BE2C (cell line): ENCODE measurements around the gene TCL1A.
"Not testable (repeated sequence)": the region's sequence is repeated elsewhere in the genome, so short reads cannot be mapped to it uniquely, and the experiment has no call there.

Source experiments
- DNase-seq: peaks from one replicate; pipeline ENCODE4 v3.0.0-alpha.2; 2020
- H3K27me3 ChIP-seq: fragments of 250-450 bp; sonication (Bioruptor Pico); 2 replicates; pipeline ENCODE4 v1.5.1; 2020; ENCODE audit warnings: mild to moderate bottlenecking
- H3K36me3 ChIP-seq: fragments of 250-450 bp; sonication (Bioruptor Pico); 2 replicates; pipeline ENCODE4 v1.5.1; 2020; ENCODE audit warnings: mild to moderate bottlenecking
- H3K4me1 ChIP-seq: fragments of 250-450 bp; sonication (Bioruptor Pico); 2 replicates; pipeline ENCODE4 v1.5.1; 2020
- H3K4me3 ChIP-seq: 2 replicates; pipeline ENCODE4 v1.5.1; 2011; ENCODE audit warnings: low read depth, low read length
- H3K9me3 ChIP-seq: fragments of 250-450 bp; sonication (Bioruptor Pico); 2 replicates; pipeline ENCODE4 v1.5.1; 2020
- CTCF ChIP-seq: IDR thresholded peaks from 2 replicates; pipeline ENCODE4 v1.5.1; 2012; ENCODE audit warnings: mild to moderate bottlenecking, low read depth, low read length

TCL1A gene

GRCh38 chr14:95667249-95667693, 46.7 kb downstream of the TCL1A start:
- Histone ChIP-seq H3K36me3 (no peaks in the 10 kb centered on the region), H3K4me1 (no peaks in the 10 kb centered on the region), H3K27me3 (peaks cover 10% of the 10 kb centered on the region; the same call in 1 of the 2 replicates), H3K9me3 (no peaks in the 10 kb centered on the region), H3K4me3 (no peak overlapping the region)
- TF ChIP-seq CTCF = no peak
- DNase-seq = no peak

- Histone ChIP-seq H3K27me3 (peaks cover 10% of the 10 kb centered on the region; the same call in 1 of the 2 replicates), H3K9me3 (no peaks in the 10 kb centered on the region), H3K4me3 (no peak overlapping the region), H3K36me3 (no peaks in the 10 kb centered on the region), H3K4me1 (no peaks in the 10 kb centered on the region)
- no peak for DNase-seq
- TF ChIP-seq CTCF = no peak
Measured at GRCh38 chr14:95666450-95666849, 47.5 kb downstream of the TCL1A start.

GRCh38 chr14:95665530-95665929, 48.4 kb downstream of the TCL1A start:
- TF ChIP-seq CTCF = 0 out of 2 replicates have a peak, but pooled peaks have one; percentile 14
- not testable (repeated sequence) for H3K9me3 ChIP-seq, H3K4me1 ChIP-seq, H3K4me3 ChIP-seq, H3K36me3 ChIP-seq, H3K27me3 ChIP-seq
- peak; percentile 21 for DNase-seq

GRCh38 chr14:95664546-95664945, 49.4 kb downstream of the TCL1A start:
- Histone ChIP-seq H3K36me3 (no peaks in the 10 kb centered on the region), H3K4me1 (no peaks in the 10 kb centered on the region; the same call in 1 of the 2 replicates), H3K4me3 (no peak overlapping the region), H3K27me3 (peaks cover 4% of the 10 kb centered on the region; the same call in 1 of the 2 replicates), H3K9me3 (no peaks in the 10 kb centered on the region)
- no peak for DNase-seq
- TF ChIP-seq CTCF = no peak

- TF ChIP-seq CTCF = no peak
- H3K4me3 ChIP-seq = no peak overlapping the region
- no peaks in the 10 kb centered on the region for H3K36me3 ChIP-seq
- H3K4me1 ChIP-seq = no peaks in the 10 kb centered on the region; the same call in 1 of the 2 replicates
- H3K27me3 ChIP-seq = peaks cover 3% of the 10 kb centered on the region; the same call in 1 of the 2 replicates
- no peaks in the 10 kb centered on the region for H3K9me3 ChIP-seq
- no peak for DNase-seq
Measured at GRCh38 chr14:95664066-95664465, 49.9 kb downstream of the TCL1A start.

- no peak overlapping the region for H3K4me3 ChIP-seq
- DNase-seq = no peak
- H3K27me3 ChIP-seq = peaks cover 3% of the 10 kb centered on the region
- no peaks in the 10 kb centered on the region for H3K9me3 ChIP-seq
- no peaks in the 10 kb centered on the region for H3K36me3 ChIP-seq
- H3K4me1 ChIP-seq = no peaks in the 10 kb centered on the region; the same call in 1 of the 2 replicates
- no peak for TF ChIP-seq CTCF
Measured at GRCh38 chr14:95663226-95663797, 50.6 kb downstream of the TCL1A start.
